Head of caudate nucleus (tissue), 42 donors: ENCODE data around the gene TPPP.
A peak's percentile ranks its signal among the peaks of the same experiment; 100 is the strongest.

Source experiments
- DNase-seq, 42 donors: peaks; one replicate each; pipeline versions ENCODE4 v3.0.0 to v3.0.0-alpha.2; 2020 to 2021; ENCODE audit warnings: mixed read lengths in 7 of 42
- intact Hi-C: fragments of 100-400 bp; cut with DNase I; formaldehyde crosslinking; loops from one replicate; pipeline ENCODE4 v1.15.0; 2022

The TPPP gene

DNA sequence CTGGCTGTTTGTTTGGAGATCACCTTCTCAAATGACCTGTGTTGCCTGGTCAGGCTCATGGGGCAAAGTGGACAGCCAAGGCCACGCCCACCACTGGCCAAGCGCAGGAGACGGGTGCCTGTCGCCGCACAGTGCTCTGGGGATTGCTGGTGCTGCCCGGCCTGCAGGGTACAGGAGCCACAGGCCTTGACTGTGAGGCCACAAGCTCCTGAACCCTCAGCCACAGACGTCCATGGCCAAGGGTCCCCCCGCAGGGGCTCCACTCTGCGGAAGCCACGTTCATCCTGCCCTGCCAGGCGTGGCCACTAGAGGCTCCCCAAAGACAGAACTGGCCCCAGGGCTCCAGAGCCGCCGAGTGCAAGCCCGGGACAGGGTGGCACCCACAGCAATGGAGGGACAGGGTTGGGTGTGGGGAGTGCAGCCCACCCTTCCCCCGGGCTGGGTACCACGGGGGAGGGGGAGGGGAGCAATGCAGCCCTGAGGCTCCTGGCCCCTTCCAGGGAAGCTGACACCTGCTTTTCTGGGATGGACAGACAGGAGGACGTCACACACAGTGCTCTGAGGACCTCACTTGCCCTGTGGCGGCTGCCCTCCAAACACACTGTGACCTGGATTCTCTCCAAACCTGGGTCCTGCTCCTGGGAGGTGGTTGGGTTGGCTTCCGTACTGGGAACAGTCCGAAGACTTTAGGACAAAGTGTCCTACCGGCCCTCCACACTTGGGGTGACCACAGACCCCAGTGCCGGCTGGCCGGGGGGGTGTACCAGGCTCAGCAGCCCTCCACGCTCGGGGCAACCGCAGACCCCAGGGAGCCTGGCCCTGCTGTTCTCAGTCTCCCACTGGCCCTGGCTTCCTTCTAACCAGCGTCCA is 21.5 kb downstream of the TPPP start:
- intact Hi-C loops = loop anchor here (5.0 kb wide), 1 partner anchor 231 kb away; no protein-coding TSS in a partner anchor
- peak; percentile 75 to 95 (median 86) for DNase-seq

DNA sequence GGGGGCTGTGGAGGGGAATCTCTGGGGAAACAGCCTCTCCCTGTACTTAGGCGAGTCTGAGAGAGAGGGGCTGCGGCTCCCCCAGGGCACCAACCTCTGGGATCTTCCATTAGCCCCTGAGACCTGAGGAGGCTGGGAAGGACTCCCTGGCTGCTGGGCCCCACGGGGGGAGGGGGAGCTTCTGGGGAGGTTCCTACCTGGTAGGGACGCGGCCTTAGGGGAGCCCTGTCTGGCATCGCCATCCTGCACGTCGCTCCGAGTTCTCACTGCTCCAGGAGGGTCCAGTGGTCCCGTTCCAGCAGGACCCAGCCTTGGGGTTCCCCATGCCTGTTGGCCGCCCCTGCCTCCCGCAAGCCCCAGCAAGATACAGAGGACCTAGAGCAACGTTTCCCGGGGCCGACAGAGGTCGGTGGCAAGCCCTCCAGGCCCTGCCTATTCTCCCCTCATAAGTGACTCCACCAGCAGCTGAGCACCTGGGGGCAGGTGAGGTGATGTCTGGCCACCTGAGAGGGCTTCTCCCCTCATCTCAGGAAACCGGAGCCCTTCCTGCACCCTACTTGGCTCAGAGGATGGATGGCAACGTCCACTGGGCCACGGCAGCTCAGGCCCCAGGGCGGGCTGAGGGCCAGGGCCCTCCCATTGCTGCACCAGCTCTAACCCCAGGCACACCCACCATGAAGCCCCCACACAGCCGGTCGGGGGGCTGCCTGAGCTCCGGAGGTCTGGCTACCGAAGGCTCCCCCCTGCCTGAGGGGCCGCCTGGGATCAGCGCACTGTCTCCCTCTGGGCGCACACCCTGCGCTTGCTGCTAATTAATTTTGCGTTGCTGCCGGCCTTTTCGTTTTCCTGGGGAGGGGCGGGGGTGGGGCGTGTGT is 22.5 kb downstream of the TPPP start:
- intact Hi-C loops = loop anchor here (5.0 kb wide), 1 partner anchor 232 kb away; no protein-coding TSS in a partner anchor
- peak in 19 of 42 donors; percentile 4 to 56 (median 33) for DNase-seq

DNA sequence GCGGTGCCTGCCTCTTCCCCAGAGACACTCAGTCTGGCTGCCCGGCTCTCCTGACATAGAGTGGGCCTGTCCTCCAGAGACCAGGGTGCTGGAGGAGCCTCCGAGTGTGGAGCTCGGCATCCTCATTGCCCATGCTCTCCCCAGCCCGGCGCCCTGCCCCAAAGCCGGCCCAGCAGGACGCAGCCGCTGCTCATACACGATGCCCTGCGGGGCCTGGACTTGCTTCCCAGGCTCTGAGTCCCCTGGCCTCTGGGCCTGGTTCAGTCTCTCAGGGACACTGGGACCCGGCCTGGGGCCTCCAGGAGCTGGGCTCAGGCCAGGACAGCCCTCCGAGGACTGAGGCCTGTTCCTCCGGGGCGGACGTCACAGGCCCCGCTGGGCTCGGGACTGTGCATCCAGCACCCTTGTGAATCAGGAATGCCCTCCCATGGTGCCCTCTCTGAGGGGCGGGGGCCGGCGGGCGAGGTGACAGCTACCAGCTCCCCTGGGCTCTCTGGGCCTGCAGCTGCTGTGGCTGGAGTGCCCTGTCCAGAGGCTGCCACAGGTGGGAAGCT is 23.2 kb downstream of the TPPP start:
- intact Hi-C loops = loop anchor here (5.0 to 10.0 kb wide), 2 partner anchors 55 to 232 kb away; partner anchors contain the start of gene CEP72
- peak in 5 of 42 donors; percentile 22 to 50 (median 47) for DNase-seq

DNA sequence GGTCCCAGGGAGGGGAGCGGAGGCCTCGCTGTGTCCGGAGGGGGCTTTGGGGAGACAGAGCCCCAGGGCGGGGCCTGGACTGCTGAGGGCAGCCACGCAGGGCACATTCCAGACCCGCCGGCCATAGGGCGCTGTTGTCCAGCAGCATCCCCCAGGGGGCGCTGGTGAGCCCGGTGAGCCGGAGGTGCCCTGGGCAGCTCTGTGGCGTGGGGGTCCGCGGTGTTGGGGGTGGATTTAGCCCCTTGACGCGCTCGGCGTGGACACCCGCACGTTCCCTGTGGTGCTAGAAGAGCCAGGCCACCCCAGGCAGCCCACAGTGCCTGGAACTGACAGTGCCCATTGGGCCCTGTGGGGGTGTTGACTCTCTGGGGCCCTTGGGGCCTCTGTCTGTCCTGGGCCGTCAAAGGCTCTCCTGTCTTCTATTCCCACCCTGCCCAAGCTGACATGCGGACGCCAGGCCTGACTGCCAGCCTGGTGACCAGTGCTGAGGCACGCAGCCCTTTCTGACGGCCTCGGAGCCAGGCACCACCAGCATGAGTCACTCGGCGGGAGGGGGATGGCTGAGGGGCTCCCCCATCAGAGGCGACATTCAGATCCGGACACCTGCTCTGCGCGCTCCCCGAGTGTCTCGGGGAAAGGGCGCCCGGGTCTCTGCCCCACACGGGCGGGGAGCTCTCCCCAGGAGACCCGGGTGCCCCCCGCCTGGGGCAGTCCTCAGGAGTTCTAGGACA is 23.9 kb downstream of the TPPP start:
- intact Hi-C loops = loop anchor here (10.0 kb wide), 1 partner anchor 54 kb away; the partner anchor contains the start of gene CEP72
- DNase-seq = peak; percentile 86 to 98 (median 95)

DNA sequence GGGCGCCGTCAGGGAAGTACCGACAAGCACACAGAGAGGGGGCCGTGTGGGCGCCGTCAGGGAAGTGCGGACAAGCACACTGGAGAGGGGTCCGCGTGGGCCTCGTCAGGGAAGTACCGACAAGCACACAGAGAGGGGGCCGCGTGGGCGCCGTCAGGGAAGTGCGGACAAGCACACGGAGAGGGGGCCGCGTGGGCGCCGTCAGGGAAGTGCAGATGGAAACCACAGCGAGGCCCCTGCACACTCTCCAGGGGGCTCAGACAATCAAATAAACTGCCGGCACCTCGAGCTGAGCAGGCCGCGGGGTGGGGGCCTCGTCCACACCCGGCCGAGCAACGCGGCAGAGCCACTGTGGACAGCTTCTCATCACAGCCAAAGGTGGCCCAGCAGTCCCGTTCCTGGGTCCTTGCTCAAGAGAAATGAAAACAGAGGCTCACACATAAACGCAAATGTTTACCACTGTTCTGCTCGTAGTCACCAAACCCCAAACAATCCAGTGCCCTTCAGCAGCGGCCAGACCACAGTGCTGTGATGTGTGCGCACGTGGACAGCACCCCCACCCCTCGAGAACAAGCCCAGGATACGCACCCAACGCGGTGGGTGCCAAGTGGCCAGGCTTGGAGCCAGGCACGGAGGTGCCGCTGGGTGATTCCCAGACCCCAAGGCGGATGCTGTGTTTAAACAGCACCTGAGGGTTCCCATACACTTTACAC is 24.7 kb downstream of the TPPP start:
- intact Hi-C loops = loop anchor here (10.0 kb wide), 1 partner anchor 54 kb away; the partner anchor contains the start of gene CEP72
- DNase-seq = peak in 25 of 42 donors; percentile 24 to 85 (median 64)

DNA sequence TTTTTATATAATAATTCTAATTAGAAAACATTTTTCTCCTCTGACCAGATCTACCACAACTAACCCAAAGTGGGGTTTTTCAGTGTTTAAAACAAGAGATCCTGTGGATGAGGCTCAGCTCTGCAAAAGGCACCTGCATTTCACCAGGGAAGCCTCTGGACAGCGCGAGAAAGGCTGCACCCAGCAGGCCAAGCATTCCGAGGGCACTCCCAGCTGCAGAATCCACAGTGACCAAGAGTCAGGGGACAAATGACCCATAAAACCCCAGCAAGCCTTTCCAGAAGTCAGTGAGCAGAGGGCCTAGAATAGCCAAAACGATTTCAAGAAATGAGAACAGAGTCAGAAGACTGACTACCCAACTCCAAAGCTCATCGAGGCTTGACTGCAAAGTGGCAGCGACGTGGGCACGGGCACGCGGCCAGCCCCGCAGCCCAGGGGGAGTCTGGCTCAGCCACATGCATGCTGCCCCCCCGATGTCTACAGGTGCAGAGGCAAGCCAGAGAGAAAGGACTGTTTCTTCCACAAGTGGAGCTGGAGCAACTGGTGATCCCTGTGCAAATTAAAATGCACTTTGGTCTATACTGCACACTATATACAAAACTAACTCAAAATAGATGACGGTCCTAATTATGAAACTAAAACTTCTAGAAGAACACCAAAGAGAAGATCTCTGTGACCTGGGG is 26.2 kb downstream of the TPPP start:
- intact Hi-C loops = loop anchor here (10.0 kb wide), 1 partner anchor 52 kb away; the partner anchor contains the start of gene CEP72

DNA sequence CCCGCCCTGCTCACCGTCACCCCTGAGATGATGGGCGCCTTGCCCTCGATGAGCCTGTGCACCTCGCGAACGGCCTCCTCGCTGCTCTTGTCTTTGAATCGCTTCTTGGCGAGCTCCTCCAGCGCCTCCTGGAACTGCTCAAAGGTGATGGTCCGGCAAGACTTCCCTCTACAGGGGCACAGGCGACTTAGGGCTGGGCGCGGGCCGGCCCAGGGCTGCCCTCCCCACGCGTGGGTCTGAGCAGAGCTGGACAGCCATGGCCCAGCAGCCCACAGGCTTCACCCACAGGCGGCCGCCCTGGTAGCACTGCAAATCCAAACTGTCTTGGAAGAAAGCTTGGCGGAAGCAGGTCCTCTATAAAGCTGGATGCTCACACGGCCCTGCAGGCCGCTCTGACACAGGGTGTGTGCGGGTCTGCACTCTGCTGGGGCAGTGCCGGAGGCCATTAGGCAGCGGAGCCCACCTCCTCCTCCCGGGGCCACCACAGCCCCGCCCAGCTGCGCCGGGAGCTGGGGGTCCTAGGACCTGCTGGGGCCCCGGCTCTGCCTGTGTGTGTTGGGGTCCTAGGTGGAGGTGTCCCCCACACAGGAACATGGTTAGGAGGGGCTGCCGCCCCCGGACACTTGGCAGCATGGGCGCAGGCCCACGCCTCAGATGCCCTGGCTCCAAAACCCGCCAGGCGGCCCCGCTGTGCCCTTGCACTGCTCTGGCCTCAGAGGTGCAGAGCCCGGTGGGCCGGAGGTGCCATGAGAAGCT is 27.0 kb downstream of the TPPP start:
- peak in 8 of 42 donors; percentile 1 to 41 (median 18) for DNase-seq
- intact Hi-C loops = loop anchor here (10.0 kb wide), 1 partner anchor 51 kb away; the partner anchor contains the start of gene CEP72

More for the DNA sequence above, 26.2 kb downstream of the TPPP start:
- peak in 8 of 42 donors; percentile 3 to 44 (median 22) for DNase-seq

DNA sequence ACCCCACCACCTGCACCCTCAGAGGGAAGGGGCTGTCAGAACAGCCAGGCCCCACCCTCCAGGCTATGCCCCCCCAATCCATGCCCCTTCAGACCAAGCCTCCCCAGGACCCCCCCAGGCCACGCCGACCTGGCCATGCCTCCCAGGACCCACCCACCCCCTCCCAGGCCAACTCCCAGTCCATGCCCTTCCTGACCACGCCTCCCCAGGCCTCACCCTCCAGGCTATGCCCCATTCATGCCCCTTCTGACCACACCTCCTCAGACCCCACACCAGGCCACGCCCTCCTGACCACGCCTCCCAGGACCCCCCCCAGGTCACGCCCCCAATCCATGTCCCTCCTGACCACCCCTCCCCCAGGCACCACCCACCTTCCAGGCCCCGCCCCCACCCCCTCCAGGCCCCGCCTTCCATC is 27.6 kb downstream of the TPPP start:
- intact Hi-C loops = loop anchor here (10.0 kb wide), 1 partner anchor 51 kb away; the partner anchor contains the start of gene CEP72
- peak in 1 of 42 donors; percentile 1 for DNase-seq

DNA sequence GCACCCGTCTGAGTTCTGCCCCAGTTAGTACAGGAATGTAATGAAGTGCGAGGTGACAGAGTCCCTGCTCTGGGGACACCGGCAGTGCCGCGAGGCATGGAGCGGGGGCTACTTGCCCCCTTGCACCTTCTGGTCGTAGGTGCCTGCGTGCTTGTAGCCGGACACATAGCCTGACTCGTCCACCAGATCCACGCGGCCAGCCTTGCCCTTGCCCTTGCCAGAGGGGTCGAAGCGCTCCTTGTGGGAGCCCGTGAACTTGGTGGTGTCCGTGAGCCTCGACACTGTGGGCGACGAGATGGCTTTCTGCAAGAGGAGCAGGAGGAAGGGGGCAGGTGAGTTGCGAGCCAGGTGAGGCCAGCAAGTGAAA is 28.2 kb downstream of the TPPP start:
- intact Hi-C loops = loop anchor here (10.0 kb wide), 1 partner anchor 50 kb away; the partner anchor contains the start of gene CEP72
- DNase-seq = peak in 3 of 42 donors; percentile 0 to 36 (median 7)

DNA sequence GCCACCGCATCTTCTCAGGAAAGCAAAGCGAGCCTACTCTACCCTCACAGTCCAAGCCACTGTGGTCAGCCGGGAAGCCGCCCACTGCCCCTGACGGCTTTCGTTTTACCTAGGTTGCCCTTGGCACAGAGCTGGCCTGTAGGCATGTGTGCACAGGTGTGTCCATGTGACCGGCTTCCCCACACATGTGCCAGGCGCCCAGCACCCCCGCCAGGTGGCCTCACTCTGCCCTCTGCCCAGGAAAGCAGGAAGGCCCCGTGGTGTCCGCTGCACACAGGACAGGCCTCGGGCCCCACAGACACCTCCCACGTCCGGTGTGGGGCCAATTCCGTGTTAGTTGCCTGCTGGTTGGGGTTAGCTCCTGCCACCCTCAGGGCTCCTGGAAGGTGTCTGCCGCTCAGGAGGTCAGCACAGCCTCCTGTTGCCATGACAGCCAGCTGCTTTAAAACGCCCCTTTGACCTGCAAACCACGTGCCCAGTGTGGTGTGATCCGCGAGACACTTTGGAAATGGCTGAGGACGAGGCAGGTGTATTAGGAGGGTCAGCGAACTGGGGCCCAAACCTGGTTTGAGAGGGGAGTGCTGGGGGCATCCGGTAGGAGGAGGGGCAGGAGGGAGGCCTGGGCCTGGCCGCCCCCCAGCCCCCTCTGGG is 28.7 kb downstream of the TPPP start:
- peak in 6 of 42 donors; percentile 0 to 40 (median 10) for DNase-seq
- intact Hi-C loops = loop anchor here (10.0 kb wide), 1 partner anchor 50 kb away; the partner anchor contains the start of gene CEP72

DNA sequence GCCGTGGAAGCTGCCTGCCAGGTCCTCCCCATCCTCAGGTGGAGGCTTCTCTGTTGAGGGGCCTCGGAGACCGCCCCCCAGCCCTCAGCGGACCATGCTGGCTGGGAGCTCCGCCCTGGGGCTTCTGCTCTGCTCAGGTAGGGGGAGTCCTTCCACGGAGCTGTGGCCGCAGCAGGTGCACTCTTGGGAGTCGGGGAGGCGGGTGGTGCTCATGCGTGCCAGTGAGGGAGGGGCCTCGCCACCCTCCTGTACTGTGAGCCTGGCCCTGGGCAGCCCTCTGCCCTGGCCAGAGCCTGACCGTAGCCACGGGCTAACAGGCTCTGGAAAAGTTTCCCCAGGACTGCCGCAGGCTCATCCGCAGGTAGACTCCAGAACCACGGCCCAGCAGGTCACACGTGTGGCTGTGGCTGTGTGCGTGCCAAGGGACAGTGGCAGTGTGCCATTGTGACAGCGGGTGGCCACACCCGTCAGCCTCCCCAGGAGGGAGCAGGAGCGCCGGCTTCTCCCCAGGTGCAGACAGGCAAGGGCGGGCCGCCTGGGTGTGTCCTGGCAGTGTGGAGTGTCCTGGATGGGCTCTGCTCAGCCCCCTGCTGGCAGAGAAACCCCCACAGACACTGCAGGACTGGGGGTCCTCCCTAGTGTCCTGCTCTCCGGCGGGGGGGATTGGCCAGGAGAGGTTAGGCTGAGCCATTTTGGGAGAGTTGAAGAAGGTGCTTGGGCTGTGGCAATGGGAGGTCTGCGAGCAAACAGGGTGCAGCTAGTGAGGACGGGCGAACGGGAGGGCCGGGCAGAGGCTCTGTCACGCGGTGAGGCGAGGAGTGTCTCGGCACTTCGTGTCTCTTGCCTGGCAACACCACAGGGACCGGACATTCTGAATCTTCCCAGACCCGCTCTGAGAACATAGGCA is 29.5 kb downstream of the TPPP start:
- intact Hi-C loops = loop anchor here (10.0 kb wide), 1 partner anchor 49 kb away; the partner anchor contains the start of gene CEP72
- DNase-seq = peak in 5 of 42 donors; percentile 2 to 18 (median 6)

DNA sequence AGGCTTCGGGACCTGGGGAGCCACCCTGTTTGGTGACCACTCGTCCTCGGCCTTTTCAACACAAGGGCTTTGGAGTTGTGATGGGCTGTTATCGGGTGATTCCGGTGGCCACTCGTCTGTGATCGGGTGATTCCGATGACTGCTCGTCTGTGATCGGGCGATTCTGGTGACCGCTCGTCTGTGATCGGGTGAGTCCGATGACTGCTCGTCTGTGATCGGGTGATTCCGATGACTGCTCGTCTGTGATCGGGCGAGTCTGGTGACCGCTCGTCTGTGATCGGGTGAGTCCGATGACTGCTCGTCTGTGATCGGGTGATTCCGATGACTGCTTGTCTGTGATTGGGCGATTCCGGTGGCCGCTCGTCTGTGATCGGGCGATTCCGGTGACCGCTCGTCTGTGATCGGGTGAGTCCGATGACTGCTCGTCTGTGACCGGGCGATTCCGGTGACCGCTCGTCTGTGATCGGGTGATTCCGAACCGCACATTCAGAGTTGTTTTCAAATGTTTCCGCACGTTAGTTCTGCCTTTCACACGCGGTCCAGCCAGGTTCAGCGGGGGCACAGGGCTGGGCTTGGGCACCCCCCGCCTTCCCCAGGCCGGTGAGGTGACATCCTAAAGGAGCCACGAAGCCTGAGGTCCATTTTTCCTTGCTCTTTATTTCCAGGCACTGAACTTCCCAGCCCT is 30.3 kb downstream of the TPPP start:
- intact Hi-C loops = loop anchor here (10.0 kb wide), 1 partner anchor 48 kb away; the partner anchor contains the start of gene CEP72
- DNase-seq = peak in 4 of 42 donors; percentile 1 to 15 (median 5)

DNA sequence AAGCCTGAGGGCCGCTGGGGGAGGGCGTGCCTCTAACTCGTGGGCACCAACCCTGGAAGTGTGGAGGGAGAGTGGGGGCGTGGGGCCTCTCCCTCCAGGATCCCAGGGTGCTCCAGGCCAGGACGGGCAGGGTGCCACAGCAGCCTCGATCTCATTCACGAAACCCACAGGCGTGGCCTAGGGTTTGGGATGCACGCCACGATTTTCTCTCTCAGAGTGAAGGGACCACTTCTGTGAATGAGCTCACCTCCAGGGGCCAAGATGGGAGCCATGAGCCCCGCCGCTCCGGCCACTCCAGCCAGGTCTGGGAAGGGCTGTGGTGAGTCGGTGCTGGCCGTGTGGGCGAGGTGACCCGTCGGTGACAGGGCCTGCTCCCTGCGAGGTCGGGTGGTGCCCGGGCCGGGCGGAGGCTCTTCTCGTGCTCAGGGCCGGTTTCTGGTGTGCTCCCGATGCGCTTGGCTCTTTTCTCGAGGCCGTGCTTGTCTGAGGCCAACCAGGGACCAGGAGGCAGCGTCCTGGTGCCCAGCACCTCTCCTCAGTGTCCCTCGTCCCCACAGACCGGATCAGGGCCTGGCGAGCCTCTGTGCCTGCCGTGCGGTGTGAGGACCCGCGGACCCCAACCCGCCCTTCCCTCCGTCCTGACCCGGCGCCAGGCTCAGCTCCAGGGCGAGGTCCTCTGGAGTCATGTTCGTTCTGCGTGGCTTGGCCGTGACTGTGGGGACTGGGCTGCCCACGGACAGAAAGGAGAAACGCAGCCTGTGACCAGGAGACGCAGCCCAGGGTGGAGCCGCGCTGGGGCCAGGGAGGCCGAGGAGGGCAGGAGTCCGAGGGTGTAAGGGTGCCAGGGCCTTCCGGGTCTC is 31.0 kb downstream of the TPPP start:
- peak in 3 of 42 donors; percentile 1 to 14 (median 5) for DNase-seq
- intact Hi-C loops = loop anchor here (10.0 kb wide), 1 partner anchor 47 kb away; the partner anchor contains the start of gene CEP72
